ENCODE results near the gene AGPAT4.
"Not testable (repeated sequence)": the region's sequence is repeated elsewhere in the genome, so short reads cannot be mapped to it uniquely, and the experiment has no call there.

Gene AGPAT4, protein sequence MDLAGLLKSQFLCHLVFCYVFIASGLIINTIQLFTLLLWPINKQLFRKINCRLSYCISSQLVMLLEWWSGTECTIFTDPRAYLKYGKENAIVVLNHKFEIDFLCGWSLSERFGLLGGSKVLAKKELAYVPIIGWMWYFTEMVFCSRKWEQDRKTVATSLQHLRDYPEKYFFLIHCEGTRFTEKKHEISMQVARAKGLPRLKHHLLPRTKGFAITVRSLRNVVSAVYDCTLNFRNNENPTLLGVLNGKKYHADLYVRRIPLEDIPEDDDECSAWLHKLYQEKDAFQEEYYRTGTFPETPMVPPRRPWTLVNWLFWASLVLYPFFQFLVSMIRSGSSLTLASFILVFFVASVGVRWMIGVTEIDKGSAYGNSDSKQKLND

DNA sequence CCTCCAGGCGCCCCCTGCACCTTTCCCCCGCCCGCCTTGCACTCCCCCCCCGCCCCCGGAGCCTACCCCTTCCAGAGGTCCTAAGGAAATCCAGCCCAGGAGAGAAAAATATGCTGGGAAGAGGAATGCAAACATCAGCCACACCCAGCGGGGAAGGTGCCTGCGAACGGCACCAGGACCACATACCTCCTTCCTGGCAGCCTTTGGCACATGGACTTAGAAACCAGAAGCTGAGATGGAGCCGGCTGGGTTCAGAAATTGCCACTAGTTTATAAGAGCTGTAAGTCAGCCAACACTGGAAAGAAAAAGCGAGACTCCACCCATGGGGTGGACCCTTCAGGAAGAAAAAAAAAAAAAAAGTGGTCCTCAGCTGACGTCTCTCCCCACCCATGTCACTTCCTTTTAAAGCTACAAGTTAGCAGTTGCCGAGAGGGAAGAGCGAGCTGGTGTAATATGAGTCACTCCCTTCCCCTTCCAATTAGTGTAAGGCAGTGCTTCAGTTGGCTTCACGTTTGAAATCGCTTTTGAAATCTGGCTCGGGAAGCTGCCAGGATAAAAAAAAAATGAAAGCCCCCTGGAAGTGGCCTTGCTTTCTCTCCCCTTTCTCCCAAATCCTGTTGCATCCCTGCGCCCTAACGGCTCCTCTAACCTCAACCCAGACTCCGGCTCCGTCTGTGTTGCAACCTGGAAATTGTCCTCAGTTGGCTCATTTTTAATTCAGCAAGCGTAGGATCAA, at the start of gene AGPAT4:
AGPAT4 (minus strand) TSS at position 310 of the 736 bp plus-strand sequence. CDS start 41,848 bp downstream, outside the sequence.
- peaks cover 27% of the 10 kb centered on the region for H3K4me1 Mint-ChIP-seq
- H3K9me3 Mint-ChIP-seq = no peaks in the 10 kb centered on the region
- peak within 1 kb of the TSS; percentile 90 for H3K27ac Mint-ChIP-seq
- ATAC-seq = peak; percentile 99
- DNase-seq (ENCODE audit: low spot score in 2 of 2) = peak; percentile 26 to 74
- H3K4me3 Mint-ChIP-seq = peak within 1 kb of the TSS; percentile 85
- peaks cover 14% of the 10 kb centered on the region for H3K36me3 Mint-ChIP-seq

DNA sequence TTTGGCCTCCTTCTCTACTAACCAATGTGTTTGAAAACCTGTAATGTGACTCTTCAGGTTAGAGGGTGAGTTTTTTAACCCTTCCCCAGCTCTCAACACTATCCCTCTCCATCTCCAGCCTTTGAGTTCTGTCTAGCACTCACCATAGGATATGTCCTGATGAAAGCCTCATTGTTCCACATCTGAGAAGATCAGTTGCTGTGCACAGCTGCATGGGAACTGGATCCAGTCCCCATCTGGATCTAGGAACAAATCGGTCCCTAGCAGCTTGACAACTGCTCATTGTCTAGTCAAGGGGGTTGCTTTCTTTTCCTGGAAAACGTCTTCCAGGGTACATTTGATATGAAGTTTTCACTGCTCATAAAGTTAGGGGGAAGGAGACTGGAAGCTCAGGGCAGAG, 45.4 kb upstream of the AGPAT4 start:
- Mint-ChIP-seq H3K4me1 (no peaks in the 10 kb centered on the region), H3K27ac (no peak overlapping the region), H3K36me3 (no peaks in the 10 kb centered on the region), H3K9me3 (peaks cover 5% of the 10 kb centered on the region), H3K4me3 (no peak overlapping the region)
- ATAC-seq (no peak), DNase-seq (ENCODE audit: low spot score in 2 of 2) (no peak)

DNA sequence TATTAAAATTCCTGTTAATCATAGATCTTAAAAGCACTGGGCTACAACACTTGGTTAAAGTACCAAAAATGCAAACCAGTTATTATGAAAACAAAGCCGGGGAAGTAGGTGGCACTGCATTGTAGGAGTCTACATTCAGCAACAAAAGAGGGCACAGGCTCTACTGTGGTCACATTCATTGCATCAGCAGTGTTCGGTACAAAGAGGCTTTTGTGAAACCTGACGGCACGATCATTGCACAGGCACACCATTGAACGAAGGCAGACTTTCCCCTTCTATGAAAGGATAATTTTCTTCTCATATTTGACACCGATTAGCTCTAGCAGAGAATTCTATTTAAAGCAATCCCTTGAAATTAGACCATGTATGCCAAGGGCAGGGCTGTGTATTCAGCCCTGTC, 44.6 kb upstream of the AGPAT4 start:
- Mint-ChIP-seq H3K4me1 (no peaks in the 10 kb centered on the region), H3K9me3 (peaks cover 5% of the 10 kb centered on the region), H3K27ac (no peak overlapping the region), H3K36me3 (no peaks in the 10 kb centered on the region), H3K4me3 (no peak overlapping the region)
- DNase-seq (ENCODE audit: low spot score in 2 of 2) (no peak), ATAC-seq (no peak)

DNA sequence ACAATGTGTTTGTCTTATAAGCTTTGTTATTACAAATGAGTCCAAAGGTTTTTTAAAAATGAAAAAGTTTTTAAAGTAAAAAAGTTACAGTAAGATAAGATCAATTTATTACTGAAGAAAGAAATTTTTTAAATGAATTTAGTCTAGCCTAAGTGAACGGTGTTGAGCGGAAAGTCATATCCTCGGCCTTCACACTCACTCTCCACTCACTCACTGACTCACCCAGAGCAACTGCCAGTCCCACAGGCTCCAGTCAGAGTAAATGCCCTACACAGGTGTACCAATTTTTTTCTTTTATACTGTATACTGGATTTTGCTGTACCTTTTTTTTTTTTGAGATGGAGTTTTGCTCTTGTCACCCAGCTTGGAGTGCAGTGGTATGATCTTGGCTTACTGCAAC, 42.7 kb upstream of the AGPAT4 start:
- DNase-seq (ENCODE audit: low spot score in 2 of 2) (no peak), ATAC-seq (no peak)
- no peaks in the 10 kb centered on the region for H3K36me3 Mint-ChIP-seq
- no peak overlapping the region for H3K27ac Mint-ChIP-seq
- no peak overlapping the region for H3K4me3 Mint-ChIP-seq
- no peaks in the 10 kb centered on the region for H3K4me1 Mint-ChIP-seq
- peaks cover 5% of the 10 kb centered on the region for H3K9me3 Mint-ChIP-seq

DNA sequence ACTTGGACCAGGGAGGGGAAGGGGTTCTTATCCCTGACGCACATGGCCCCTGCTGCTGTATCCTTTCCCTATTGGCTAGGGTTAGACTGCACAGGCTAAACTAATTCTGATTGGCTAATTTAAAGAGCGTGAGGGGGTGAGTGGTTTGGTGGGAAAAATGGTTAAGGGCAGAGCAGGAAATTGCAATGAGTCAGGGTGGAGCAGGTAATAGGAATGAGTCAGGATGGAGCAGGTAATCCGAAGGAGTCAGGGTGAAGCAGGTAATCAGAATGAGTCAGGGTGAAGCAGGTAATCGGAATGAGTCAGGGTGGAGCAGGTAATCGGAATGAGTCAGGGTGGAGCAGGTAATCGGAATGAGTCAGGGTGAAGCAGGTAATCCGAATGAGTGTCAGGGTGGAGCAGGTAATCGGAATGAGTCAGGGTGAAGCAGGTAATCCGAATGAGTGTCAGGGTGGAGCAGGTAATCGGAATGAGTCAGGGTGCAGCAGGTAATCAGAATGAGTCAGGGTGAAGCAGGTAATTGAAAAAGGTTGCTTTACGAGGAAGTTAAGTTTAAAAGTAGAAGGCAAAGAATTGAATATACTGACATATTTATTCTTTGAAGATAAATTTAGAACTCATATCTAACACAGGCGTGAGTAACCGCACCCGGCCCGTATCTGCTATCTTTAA, 41.5 kb upstream of the AGPAT4 start:
- H3K4me1 Mint-ChIP-seq; H3K9me3 Mint-ChIP-seq; H3K4me3 Mint-ChIP-seq; H3K27ac Mint-ChIP-seq; DNase-seq (ENCODE audit: low spot score in 2 of 2); ATAC-seq; H3K36me3 Mint-ChIP-seq: not testable (repeated sequence)

DNA sequence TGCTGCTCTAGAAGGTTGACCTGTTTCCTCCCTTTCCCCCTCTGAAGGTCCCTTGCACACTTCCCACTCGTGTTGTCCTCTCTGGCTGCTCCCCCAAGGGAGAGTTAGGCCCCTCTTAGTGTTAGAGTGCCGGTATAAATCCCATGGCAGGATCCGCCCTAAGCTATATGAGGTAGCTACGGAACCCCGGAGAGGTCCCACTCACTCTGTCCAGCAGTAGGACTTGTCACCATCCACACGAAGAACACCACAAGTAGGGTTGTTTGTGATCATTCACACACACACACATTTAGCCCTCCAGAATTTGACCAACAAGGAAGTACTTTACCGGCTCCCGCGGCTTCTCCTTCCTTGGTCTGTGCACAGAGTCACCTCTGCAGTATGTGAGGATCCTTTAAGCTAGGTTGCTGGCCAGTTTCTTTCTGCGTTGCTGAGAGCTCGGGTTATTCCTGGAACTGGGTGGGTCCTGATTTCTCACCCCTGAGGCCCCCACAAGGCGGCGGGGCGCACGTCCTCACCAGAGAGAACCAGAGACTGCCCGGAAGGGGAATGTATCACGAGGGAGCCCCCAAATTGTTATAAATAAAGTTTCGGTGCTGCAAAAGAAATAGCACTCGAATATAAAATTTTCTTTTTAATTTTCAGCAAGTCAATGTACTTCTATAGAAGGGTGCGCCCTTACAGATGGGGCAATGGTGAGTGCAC, 40.8 kb upstream of the AGPAT4 start:
- not testable (repeated sequence) for ATAC-seq; H3K36me3 Mint-ChIP-seq; H3K9me3 Mint-ChIP-seq; DNase-seq (ENCODE audit: low spot score in 2 of 2); H3K4me3 Mint-ChIP-seq; H3K4me1 Mint-ChIP-seq
- peak overlapping the region; percentile 38 for H3K27ac Mint-ChIP-seq

DNA sequence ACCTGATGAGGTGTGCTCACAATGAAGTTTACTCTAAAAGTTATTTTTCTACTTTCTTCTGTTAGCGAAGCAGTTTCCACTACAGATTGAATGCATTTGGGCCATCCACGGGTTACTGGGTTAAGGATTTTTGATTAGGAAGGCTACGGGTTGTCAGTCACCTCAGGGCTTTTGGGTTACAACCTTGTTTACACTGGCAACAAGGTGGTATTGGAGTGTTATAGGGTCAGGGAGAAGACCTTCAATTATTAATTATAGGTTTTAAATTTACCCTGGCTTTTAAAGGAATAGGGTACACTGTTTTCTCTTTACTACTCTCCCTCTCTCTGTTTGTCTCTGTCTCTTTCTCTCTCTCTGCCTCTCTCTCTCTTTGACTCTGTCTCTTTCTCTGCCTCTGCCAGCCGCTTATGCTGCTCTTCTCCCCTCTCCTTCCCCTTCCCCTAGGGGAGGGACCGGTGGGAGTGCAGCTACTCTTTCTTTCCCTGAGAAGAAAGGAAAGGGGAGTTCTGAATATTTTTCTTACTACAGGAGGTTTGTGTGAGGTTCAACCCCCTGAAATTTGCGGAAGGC, 40.2 kb upstream of the AGPAT4 start:
- DNase-seq (ENCODE audit: low spot score in 2 of 2) (no peak), ATAC-seq (no peak)
- H3K27ac Mint-ChIP-seq = peak overlapping the region; percentile 38
- H3K36me3 Mint-ChIP-seq = no peaks in the 10 kb centered on the region
- no peak overlapping the region for H3K4me3 Mint-ChIP-seq
- H3K4me1 Mint-ChIP-seq = no peaks in the 10 kb centered on the region
- peaks cover 5% of the 10 kb centered on the region for H3K9me3 Mint-ChIP-seq

DNA sequence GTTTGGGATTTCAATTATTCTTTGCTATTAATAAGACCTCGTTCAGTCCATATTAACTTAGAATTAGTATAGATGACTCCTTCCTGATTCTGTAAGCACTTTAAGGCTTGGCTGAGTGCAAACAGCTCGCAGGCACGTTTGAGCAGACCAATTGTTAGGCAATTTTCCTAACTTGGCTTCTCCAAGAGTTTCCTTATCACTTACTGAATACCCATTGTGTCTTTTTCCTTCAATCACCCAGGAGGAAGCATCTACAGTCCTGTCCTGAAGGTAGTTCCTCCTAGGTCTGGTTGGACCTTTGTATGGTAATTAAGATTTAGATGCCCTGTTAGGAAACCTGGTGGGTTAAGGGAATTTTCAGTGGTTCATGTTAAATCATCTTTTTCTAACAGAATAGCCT, 39.6 kb upstream of the AGPAT4 start:
- DNase-seq (ENCODE audit: low spot score in 2 of 2); H3K4me3 Mint-ChIP-seq; H3K4me1 Mint-ChIP-seq; H3K27ac Mint-ChIP-seq; H3K36me3 Mint-ChIP-seq; ATAC-seq; H3K9me3 Mint-ChIP-seq: not testable (repeated sequence)

DNA sequence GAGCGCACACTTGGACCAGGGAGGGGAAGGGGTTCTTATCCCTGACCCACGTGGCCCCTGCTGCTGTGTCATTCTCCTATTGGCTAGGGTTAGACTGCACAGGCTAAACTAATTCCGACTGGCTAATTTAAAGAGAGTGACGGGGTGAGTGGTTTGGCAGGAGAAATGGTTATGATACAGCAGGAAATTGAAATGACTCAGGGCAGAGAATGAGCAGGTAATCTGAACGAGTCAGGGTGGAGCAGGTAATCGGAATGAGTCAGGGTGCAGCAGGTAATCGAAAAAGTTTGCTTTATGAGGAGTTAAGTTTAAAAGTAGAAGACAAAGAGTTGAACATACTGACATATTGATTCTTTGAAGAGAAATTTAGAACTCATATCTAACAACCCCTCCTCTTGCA, 35.9 kb upstream of the AGPAT4 start:
- H3K4me1 Mint-ChIP-seq; H3K27ac Mint-ChIP-seq; H3K36me3 Mint-ChIP-seq; H3K4me3 Mint-ChIP-seq; DNase-seq (ENCODE audit: low spot score in 2 of 2); H3K9me3 Mint-ChIP-seq: not testable (repeated sequence)
- ATAC-seq = peak; percentile 71

DNA sequence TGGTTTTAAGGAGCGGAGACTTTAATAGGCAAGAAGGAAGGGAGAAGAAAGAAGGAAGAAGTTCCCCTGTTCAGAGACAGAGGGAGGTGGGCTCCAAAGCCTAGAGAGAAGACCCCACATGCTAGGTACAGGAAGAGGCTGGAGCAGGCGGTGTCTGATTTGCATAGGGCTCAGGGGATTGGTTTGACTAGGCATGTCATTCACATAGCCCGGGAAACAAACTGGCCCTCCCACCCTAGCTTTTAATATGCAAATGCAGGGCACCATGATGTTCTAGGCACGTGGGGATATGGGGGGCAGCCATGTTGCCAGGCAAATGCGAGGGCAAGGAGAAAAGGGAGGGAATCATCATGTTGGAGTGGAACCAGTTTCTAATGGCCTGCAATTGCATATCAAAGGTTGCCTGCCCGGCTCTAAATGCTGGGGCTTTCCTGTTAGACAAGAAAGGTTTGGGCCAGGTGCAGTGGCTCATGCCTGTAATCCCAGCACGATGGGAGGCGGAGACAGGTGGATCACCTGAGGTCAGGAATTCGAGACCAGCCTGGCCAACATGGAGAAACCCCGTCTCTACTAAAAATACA, 34.3 kb upstream of the AGPAT4 start:
- no peaks in the 10 kb centered on the region for H3K36me3 Mint-ChIP-seq
- DNase-seq (ENCODE audit: low spot score in 2 of 2) (peak in 1 of 2 donors; percentile 34), ATAC-seq (no peak)
- peaks cover under 1% of the 10 kb centered on the region for H3K4me1 Mint-ChIP-seq
- no peak overlapping the region for H3K4me3 Mint-ChIP-seq
- no peaks in the 10 kb centered on the region for H3K9me3 Mint-ChIP-seq
- no peak overlapping the region for H3K27ac Mint-ChIP-seq

DNA sequence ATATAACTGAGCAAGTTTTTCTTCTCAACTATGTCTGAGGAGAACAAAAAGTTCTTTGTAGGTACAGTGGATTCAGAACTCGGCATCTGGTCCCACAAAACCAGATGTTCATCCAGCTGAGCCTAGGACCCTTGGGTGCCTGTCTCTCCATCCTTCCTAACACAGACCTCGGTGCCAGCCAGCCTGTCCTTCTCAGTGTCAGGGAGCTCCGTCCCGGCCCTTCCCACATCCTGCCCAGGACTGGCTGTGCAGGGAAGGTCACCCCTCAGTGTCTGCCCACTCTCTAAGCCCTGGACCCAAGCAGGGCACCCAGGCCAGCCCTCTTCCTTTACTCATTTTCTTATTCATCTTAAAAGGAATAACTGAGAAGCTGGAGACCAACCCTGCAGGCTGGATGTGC, 32.0 kb upstream of the AGPAT4 start:
- DNase-seq (ENCODE audit: low spot score in 2 of 2) (peak in 1 of 2 donors; percentile 26), ATAC-seq (no peak)
- Mint-ChIP-seq H3K36me3 (no peaks in the 10 kb centered on the region), H3K9me3 (no peaks in the 10 kb centered on the region), H3K4me3 (no peak overlapping the region), H3K4me1 (peaks cover 6% of the 10 kb centered on the region), H3K27ac (no peak overlapping the region)

DNA sequence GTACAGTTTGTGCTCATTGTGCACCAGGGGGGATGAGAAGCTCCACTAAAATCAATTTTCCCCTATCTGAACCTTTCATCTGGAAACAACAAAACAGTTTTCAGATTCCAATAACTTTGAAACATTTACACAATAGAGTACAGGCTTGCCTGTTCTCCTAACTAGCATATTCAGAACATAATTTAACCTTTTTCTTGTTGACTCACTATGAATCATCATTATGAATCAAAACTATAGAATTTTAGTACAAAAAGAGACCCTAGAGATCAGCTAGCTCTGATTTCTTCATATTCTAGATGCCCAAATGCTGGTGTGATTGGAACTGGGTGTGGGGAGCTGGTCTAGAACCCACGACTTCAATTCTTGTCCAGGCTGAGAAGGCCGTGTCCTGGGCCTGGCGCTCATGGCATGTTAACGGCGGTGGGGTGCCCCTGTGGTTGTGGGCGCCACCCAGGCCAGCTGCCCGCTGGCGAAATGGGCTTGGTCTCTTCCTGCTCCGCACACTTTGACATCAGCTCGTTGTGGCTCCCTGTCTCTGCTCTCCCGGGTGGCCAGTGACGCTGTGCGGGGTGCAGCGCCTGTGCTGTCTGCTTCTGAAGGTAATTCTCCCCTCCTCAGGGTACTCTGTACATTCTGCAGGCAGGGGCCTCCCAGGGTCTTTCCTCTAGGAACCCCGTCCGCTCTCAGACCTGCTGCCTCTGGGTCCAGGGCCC, 29.9 kb upstream of the AGPAT4 start:
- DNase-seq (ENCODE audit: low spot score in 2 of 2) (peak in 1 of 2 donors; percentile 46), ATAC-seq (no peak)
- H3K36me3 Mint-ChIP-seq = no peaks in the 10 kb centered on the region
- no peak overlapping the region for H3K4me3 Mint-ChIP-seq
- H3K4me1 Mint-ChIP-seq = peaks cover 6% of the 10 kb centered on the region
- H3K9me3 Mint-ChIP-seq = no peaks in the 10 kb centered on the region
- H3K27ac Mint-ChIP-seq = no peak overlapping the region

DNA sequence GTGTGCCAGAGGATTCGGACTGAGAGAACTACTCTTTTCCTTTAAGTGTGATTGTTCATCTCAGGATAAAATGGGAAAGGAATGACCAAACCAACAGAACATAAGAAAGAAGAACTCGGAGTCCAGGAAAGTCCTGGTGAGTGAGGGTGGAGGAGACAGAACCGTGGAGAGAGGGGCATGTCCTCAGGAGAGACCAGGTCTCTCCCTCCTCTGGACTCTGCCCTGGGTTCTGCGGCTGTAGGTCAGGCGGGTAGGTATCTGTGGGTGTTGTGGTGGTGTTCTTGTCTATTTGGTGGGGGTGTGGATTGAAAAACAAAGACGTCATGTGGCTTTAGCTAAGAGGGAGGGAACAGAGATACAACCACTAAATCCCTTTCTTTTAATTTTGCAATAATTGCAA, 29.1 kb upstream of the AGPAT4 start:
- Mint-ChIP-seq H3K4me1 (peaks cover 6% of the 10 kb centered on the region), H3K4me3 (no peak overlapping the region), H3K36me3 (no peaks in the 10 kb centered on the region), H3K27ac (no peak overlapping the region), H3K9me3 (no peaks in the 10 kb centered on the region)
- DNase-seq (ENCODE audit: low spot score in 2 of 2) = no peak
- ATAC-seq = no peak

DNA sequence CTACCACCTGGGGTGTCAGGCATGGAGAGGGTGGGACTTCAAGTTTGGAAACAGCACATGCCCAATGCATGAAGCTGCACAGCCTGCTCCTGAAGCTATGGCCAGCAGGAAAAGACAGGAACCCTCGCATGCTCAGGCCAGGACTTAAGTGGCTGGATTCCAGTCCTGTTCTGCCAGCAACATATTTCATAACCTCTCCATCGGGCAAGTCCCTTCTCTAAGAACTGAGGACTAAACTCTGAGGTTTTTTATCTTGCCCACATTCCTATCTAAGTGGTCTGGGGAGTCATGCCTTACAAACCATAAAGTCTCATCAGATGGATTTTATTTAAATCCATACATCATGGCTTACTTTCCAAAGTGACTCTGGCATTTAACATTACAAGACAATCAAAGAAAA, 27.5 kb upstream of the AGPAT4 start:
- ATAC-seq (no peak), DNase-seq (ENCODE audit: low spot score in 2 of 2) (no peak)
- H3K4me3 Mint-ChIP-seq = no peak overlapping the region

More for the DNA sequence above, 27.5 kb upstream of the AGPAT4 start:
- Mint-ChIP-seq H3K36me3 (no peaks in the 10 kb centered on the region), H3K4me1 (peaks cover 6% of the 10 kb centered on the region), H3K27ac (no peak overlapping the region), H3K9me3 (no peaks in the 10 kb centered on the region)

Data from stimulated activated effector memory CD8-positive, alpha-beta T cell treated with anti-CD3 and anti-CD28 coated beads, Interleukin-12 subunit alpha, Interleukin-12 subunit beta, amount 100 ng/mL, for 72 hours (primary cell).